Eye (tissue), 1 donor: ENCODE results near the gene ABHD3.
"Not testable (repeated sequence)": the region's sequence is repeated elsewhere in the genome, so short reads cannot be mapped to it uniquely, and the experiment has no call there.

ENCODE experiments used
- DNase-seq: peaks from one replicate; pipeline ENCODE4 v3.0.0-alpha.2; 2015

Gene ABHD3, protein sequence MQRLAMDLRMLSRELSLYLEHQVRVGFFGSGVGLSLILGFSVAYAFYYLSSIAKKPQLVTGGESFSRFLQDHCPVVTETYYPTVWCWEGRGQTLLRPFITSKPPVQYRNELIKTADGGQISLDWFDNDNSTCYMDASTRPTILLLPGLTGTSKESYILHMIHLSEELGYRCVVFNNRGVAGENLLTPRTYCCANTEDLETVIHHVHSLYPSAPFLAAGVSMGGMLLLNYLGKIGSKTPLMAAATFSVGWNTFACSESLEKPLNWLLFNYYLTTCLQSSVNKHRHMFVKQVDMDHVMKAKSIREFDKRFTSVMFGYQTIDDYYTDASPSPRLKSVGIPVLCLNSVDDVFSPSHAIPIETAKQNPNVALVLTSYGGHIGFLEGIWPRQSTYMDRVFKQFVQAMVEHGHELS

DNA sequence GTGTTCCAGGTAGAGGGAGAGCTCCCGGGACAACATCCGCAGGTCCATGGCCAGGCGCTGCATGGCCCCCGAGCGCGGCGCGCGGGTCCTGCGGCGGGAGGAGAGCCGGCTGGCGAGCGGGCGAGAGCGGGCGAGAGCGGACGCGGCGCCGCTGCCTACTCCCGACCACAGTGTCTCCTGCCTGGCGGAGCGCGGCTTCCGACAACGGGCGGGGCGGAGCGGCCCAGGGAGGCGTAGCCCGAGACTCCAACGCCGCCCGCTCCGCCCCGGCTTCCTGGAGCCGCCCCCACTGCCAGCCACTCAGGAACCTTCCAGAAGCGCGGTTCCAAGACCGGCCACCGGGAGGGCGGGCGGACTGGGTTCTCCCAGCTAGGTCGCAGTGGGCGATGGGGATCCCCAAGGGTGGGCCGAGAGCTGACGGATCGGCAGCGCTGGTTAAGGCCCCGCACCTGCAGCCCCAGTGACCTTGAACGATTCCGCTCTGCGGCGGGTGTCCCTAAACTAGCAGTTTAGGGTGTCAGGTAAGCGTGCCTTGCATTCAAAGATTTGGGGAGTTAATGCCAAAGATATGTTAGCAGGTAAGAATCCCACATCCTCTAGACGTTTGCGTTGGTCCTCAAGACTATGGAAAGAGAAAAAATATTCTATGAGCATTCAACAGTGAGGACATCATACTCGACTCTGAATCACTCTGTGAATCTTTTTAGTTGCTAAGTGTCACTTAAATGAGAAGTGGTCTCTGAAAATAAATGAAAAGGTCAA, at the start of gene ABHD3:
Gene ABHD3 (minus strand): TSS at position 172 of the 762 bp plus-strand sequence. CDS start 109 bp downstream, at position 63.
- peak; percentile 95 for DNase-seq

DNA sequence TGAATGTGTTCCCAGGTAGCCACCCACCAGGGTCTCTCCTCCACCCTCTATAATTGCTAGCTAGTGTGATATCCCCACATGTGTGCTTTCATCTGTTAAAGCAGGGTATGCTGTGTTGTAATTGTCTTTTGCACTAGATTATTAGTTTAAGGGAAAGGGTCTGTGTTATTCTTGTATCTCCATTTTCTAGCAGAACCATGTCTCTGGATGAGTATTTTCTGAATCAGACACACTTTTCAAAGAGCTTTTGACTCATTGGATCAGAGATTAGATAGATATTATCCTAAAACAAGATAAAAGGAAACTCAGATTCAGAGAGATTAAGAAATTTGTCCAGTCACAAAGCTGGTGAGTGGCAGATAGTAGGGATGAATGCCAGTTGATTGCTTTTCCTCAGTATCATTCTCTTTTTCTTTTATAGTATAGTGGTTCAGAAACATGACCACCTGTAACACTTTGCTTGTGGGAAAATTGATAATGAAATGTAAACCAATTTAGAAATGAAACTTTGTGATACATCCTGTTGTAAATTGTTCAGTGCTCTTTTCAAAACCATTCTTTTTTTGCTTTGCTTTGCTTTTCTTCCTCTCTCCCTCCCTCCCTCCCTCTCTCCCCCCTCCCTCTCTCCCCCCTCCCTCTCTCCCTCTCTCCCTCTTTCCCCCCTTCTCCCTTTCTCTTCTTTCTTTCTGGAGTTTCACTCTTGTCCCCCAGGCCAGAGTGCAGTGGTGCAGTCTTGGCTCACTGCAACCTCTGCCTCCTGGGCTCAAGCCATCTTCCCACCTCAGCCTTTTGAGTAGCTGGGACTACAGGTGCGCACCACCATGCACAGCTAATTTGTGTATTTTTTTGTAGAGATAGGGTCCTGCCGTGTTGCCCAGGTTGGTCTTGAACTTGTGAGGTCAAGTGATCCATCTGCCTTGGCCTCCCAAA, 43.5 kb upstream of the ABHD3 start:
- DNase-seq = no peak

DNA sequence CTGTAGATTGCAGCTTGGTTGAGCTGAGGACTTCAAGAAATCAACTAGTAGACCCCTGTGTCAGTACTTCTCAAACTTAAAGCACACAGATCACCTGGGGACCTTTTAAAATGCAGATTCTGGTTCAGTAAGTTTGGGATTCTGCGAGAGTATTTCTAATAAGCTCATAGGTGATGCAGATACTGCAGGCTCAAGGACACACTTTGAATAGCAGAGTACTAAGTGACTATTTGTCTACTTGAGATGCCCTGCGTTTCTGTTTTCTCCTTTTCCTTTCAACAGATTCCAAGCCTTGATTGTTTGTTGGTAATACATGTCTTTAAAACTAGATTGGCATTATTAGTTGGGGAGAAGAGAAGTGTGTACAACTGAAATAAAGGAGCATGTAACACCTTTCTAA, 42.7 kb upstream of the ABHD3 start:
- no peak for DNase-seq

DNA sequence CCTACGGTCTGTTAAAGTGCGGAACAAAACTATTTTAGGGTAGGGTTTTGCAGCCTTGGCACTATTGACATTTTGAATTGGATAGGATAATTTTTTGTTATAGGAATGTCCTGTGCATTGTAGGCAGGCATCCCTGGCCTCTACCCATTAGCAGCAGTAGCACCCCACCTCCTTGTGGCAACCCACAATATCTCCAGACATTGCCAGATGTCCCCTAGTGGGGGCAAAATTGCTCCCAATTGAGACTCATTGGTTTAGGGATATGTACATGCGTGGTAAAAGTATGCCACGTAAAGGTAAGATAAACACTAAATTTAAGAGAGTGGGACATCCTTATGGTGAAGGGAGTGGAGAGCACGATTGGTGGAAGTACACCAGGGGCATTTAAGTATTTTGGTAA, 40.7 kb upstream of the ABHD3 start:
- no peak for DNase-seq

DNA sequence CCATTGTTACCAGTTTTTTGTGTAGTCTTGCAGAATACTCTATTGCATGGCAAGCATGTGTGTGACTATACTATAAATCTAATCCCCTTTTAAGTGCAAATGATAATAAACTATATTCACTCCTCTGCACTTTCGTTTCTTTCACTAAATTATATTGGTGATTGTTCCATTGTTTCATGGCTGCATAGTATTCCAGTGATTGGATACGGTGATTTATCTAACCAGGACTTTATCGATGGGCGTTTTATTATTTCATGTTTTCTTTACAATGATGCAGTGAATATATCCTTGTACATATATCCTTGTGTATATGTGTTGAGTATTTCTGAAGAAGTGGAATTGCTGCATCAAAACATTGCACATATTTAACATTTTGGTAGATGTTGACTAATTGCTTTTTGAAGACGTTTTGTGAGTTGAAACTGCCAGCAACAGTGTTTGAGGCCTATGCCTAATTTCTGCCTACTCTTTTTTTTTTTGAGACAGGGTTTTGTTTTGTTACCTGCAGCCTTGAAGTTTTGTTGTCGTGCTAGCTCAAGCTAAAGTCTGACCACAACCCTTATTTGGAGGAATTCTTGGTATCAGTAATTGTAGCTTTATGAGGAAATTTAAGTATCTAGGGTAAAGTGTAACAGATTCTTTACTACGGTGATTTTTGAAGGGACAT, 38.7 kb upstream of the ABHD3 start:
- no peak for DNase-seq

DNA sequence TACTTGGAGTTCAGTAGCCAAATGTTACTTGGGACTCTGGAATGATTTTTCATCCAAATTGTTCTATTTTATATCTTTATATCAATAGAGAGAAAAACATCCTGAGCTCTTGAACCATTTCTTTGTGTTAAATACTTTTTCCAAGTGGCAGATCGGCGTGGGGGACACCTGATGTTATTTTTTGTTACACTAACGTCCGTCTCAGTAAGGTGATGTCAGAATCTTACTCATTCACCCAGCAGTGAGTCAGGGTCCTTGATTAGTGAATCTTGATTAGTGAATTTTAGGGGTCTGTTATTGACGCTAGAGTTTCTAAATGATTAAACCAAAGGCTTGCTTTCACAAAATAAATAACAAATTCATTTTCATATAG, 37.7 kb upstream of the ABHD3 start:
- no peak for DNase-seq

DNA sequence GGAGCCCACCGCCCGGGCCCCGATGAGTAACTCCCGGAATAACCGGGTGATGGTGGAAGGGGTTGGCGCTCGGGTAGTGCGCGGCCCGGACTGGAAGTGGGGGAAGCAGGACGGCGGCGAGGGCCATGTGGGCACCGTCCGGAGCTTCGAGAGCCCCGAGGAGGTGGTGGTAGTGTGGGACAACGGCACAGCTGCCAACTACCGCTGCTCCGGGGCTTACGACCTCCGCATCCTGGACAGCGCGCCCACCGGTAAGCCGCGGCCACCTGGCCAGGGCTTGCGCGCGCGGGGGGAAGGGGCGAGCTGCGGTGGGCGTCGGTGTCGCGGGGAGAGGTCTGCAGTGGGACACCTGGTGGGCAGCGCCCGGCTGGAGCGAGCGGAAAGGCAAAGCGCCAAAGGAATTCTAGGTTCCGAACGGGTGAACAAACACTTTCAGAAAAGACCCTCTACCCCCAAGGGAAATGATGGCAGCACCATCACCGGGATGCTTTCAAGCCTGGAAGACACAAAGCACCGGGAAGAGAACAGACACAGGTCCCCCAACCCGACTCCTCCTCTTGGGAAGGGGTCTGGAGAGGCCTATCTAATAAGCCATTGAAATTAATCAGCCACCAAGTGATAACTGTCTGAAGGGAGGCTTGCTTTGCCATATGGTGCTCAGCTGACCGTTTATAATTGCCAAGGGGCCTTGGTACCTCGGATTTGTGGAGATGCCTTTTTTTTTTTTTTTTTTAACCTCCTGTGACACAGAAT, 37.2 kb upstream of the ABHD3 start:
- peak; percentile 86 for DNase-seq

DNA sequence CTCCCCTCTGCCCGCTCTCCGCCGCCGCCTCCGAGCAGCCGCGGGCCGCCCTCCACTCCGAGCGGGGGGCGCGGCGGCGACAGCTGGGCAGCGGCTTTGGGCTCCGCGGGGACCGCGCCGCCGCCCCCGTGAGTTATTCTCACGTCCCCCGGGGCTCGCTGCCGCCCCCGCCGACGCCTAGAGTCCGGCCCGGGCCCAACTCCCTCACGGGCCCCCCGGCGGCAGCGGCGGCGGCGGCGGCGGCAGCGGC, 36.7 kb upstream of the ABHD3 start:
- no peak for DNase-seq

DNA sequence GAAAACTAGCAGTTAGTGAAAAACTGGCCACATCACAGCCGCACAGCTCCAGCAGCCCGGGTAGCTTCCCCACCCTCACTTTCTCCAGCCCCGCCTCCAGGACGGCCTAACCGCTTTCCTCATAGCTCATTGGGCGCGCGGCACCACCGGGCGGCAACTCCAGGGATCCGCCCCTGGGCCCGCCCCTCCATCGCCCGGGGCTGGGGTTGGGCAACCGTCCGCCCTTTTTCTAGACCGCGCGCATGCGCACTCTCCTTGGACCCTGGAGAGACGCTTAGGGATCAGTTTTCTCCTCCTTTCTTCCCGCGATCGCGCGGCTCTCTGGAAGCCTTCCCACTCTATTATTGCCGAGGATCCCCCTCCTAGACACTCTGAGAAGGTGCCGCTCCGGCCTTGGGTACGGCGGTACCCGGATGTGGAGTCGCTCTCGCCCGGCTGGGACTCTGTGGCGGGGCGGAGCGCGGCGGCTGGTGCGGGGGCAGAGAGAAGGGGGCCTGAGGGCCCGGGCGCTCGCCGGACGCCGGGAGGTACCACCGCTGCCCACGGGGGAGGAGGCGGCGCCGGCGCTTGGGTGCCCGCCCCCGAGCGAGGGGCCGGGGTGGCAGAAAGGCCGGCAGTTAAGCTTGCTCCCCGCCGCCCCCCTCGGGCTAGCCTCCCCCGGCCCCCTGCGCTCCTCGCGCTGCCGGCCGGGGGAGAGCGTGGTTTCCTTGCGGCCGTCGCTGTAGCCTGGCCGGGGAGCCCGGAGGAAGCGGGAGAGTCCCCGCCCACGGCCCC, 36.2 kb upstream of the ABHD3 start, which contains the start of gene MIB1:
Gene MIB1 (plus strand): TSS at position 255 of the 774 bp plus-strand sequence. CDS start 792 bp downstream, outside the sequence.
- peak; percentile 100 for DNase-seq

DNA sequence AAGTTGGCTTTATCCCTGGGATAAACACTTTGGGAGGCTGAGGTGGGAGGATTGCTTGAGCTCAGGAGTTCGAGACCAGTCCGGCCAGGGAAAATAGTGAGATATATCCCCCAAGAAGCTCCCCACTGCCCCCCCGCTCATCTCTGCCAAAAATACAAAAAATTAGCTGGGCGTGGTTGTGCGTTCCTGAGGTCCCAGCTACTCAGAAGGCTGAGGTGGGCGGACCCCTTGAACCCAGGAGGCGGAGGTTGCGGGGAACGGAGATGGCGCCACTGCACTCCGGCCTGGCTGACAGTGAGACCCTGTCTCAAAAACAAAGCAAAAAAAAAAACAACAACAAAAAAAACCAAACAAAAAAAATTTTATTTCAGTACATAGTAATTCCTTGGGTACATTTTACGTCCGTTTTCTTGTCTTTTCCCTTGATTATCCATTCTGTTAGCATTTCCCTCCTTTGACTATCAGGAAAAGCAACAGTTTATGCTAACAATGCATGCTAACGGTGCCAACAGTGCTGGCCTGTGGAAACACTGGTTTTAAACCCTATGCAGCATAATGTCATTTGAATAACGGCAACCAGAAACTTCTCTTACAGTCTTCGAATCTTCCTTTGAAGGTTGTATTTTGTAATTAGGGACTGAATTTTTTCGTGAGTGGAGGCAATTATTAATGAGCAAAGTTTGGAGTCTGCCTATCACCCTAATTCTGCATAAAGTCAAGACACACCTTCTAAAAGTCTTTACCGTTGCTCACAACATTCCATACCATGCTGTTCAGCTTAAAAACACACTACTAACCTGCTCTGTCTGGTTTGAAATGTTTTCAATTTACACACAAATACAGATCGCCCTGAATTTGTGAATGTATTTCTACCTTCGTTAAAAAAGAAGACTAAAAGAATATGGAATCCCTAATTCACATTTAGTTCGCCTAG, 35.3 kb upstream of the ABHD3 start:
- DNase-seq = no peak

DNA sequence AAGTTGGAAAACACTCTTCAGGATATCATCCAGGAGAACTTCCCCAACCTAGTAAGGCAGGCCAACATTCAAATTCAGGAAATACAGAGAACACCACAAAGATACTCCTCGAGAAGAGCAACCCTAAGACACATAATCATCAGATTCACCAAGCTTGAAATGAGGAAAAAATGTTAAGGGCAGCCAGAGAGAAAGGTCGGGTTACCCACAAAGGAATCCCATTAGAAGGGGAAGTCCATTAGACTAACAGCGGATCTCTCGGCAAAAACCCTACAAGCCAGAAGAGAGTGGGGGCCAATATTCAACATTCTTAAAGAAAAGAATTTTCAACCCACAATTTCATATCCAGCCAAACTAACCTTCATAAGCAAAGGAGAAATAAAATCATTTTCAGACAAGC, 32.4 kb upstream of the ABHD3 start:
- not testable (repeated sequence) for DNase-seq

DNA sequence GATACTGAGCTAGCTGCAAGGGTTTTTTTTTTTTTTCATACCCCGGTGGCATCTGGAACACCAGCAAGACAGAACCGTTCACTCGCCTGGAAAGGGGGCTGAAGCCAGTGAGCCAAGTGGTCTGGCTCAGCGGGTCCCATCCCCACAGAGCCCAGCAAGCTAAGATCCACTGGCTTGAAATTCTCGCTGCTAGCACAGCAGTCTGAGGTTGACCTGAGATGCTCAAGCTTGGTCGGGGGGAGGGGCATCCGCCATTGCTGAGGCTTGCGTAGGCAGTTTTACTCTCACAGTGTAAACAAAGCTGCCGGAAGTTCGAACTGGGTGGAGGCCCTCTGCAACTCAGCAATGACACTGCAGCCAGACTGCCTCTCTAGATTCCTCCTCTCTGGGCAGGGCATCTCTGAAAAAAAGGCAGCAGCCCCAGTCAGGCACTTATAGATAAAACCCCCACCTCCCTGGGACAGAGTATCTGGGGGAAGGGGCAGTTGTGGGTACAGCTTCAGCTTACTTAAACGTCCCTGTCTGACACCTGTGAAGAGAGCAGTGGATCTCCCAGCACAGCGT, 31.0 kb upstream of the ABHD3 start:
- DNase-seq = no peak

DNA sequence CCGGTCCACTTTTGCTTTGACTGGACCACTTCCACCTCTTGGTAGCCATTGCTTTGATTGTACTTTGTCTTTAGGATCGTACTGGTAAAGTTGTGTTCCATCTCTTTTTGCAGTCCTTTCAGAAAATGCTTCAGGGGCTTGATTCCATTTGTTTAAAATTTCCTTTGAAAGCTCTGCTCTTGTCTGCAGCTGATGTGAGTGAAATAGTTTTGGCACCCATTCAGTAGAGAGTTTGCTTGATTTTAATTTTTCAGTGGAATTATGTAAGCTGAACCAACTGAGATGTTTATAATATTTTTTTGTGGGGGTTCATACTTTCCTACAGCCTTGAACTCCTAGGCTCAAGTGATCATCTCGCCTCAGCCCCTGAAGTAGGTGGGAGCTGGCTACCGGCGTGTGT, 28.4 kb upstream of the ABHD3 start:
- no peak for DNase-seq

DNA sequence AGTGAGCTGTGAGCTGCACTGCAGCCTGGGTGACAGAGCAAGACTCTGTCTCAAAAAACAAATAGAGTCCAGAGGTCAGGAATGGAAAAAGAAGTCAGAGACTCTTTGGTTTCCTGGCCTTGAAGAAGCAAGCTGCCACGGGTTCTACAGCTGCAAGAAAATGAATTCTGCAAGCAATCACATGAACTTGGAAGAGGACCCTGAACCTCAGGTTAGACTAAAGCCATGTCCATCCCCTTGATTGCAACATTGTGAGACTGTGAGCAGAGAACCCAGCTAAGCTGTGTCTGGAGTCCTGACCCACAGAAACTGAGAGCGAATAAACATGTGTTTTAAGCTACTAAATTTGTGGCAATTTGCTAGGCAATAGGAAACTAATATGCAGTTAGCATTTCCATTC, 23.1 kb upstream of the ABHD3 start:
- DNase-seq = no peak

DNA sequence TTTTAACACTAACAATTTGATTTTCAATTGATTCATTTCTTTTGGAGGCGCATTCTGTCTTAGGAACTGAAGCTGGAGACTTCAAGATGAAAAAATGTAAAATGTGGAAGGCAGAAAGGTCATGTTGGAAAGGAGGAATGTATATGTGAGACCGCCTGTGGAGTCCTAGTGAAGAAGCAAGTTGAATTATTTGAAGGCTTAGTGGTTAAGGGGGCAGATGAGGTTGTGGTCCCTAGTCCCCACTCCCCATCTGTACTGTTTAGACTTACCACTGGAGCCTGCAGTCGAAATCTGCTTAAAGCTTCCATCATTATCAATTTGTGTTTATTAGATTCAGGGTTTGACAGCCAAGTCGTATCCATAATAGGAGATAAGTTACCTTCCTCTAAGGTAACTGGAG, 20.6 kb upstream of the ABHD3 start:
- no peak for DNase-seq

DNA sequence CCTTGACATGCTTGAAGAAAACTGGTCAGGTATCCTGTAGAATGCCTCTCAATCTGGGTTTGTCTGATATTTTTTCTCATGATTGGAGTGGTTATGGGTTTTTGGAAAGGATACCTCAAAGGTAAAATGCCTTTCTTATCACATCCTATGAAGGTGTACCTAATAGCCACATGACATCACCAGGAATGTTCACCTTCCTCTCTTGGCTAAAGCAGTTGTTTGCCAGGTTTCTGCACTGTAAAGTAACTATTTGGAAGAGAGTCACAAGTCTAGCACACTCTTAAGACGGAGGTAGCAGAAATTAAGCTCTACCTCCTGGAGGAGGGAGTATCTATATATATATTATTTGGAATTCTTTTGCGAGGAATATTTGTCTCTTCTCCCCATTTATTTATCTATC, 18.1 kb upstream of the ABHD3 start:
- DNase-seq = no peak

DNA sequence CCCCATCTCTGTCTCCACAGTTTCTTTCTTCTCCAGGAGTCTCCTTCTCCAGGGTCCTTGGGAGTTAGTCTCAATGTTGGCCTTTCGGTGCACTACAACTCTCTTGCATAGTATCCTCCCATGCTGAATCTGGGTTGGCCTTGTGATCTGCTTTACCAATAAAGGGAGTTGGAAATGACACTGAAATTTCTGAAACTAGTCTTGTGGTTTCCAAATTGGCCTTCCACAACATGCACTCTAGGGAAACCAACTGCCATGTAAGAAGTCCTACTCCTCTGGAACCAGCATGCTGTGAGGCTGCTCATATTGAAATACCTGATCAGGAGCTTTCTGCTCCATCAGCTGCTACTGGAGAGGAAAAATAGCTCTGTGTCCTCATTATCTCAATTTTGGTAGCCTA, 9.9 kb upstream of the ABHD3 start:
- no peak for DNase-seq

DNA sequence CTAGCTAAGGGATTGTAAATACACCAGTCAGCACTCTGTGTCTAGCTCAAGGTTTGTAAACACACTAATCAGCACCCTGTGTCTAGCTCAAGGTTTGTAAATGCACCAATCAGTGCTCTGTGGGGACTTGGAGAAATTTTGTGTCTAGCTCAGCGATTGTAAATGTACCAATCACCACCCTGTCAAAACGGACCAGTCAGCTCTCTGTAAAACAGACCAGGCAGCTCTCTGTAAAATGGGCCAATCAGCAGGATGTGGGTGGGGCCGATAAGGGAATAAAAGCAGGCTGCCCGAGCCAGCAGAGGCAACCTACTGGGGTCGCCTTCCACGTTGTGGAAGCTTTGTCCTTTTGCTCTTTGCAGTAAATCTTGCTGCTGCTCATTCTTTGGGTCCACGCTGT, 2.6 kb upstream of the ABHD3 start:
- not testable (repeated sequence) for DNase-seq

DNA sequence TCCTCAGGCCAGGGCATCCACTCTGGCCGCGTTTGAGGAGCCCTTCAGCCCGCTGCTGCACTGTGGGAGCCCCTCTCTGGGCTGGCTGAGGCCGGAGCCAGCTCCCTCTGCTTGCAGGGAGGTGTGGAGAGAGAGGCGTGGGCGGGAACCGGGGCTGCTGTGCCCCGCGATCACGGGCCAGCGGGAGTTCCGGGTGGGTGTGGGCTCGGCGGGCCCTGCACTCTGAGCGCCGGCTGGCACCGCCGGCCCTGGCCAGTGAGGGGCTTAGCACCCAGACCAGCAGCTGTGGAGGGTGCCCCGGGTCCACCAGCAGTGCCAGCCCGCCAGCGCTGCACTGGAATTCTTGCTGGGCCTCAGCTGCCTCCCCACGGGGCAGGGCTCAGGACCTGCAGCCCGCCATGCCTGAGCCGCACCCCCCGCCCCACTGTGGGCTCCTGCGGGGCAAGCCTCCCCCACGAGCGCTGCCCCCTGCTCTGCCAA, 1.9 kb upstream of the ABHD3 start:
- no peak for DNase-seq
